GM19025 (cell line): Measurements from ENCODE around the gene SEL1L.
A peak's percentile ranks its signal among the peaks of the same experiment; 100 is the strongest.
"Not testable (repeated sequence)": the region's sequence is repeated elsewhere in the genome, so short reads cannot be mapped to it uniquely, and the experiment has no call there.

Source experiments
- ATAC-seq: cut with Tn5 transposase; IDR thresholded peaks from one replicate; pipeline ENCODE4 v1.9.1; 2021; ENCODE audit warnings: mild to moderate bottlenecking, low read depth, moderate library complexity; ENCODE audit not compliant: unreplicated experiment

The SEL1L gene

GRCh38 chr14:81533536-81534343 is at the start of gene SEL1L:
Gene SEL1L, minus strand, starts transcription at chr14:81533853. Its CDS starts 109 bp downstream, at chr14:81533744.
- peak; percentile 92 for ATAC-seq

- no peak for ATAC-seq
Measured at GRCh38 chr14:81582420-81582819, 48.8 kb upstream of the SEL1L start.

DNA sequence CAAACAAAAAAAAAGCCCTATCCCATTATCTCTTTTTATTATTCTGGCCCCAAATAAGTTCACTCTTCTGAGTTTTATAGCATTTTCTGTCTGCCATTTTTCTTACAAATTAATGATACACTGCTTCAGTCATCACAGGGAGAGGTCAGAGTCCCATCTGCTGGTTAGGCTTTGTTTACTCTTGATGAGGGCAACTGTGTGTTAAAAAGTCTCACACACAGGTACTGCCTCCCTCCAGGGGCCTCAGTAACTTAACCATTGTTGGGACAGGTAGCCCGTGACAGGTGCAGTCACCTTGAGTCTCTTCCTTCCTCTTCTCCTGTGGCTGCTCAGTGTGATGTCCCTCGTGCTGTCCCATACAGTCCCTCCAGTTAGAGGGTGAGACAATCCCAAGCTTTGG is 45.5 kb upstream of the SEL1L start:
- ATAC-seq, result no peak

DNA sequence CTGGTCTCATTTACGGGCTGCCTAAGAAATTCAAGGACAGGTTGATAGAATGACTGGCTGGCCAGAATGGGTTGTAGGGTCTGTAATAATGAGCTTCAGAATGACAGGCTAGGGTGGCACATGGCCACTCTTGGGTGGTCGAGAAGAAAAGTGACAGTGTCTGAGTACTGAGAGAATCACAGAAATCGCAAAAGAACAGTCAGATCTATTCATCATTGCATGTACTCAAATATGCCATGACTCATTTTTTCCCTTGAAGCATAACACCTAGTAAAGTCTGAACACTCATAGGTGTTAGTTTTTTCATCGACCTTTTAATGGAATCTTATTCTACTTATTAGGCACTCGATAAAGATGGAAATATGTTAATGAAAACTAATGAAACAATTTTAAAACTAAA is 37.8 kb upstream of the SEL1L start:
- no peak for ATAC-seq

DNA sequence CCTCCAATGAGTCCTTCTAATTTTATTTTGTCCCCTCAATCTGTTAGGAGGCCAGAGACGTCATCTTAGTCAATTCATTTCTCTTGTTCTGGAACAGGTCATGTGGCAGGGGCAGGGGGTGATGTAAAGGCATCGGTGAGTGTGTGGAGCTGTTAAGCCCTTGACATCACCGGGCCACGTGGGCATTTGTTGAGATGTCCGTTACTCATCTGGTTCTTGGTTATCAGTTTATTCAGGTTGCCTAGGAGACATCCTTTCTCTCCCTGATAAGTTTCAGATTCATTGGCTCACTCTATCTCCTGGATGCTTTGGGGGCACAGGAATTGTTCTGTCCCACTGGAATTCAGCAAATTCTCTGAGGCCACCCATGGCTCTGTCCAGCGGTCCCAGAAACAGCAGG is 33.6 kb upstream of the SEL1L start:
- ATAC-seq, result no peak

GRCh38 chr14:81565441-81566290 is 32.0 kb upstream of the SEL1L start:
- ATAC-seq, result no peak

- no peak for ATAC-seq
Measured at GRCh38 chr14:81562818-81563217, 29.2 kb upstream of the SEL1L start.

GRCh38 chr14:81561084-81561775 is 27.6 kb upstream of the SEL1L start:
- ATAC-seq, result no peak

DNA sequence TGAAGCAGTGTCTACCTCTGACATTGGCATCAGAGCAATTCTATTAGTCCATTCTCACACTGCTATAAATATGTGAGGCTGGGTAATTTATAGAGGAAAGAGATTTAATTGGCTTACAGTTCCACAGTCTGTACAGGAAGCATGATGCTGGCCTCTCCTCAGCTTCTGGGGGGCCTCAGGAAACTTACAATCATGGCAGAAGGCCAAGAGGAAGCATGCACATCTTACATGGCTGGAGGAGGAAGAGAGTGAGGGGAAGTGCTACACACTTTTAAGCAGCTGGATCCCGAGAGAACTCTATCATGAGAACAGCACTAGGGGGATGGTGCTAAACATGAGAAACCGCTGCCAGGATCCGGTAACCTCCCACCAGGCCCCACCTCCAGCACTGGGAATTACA is 25.7 kb upstream of the SEL1L start:
- ATAC-seq, result no peak

DNA sequence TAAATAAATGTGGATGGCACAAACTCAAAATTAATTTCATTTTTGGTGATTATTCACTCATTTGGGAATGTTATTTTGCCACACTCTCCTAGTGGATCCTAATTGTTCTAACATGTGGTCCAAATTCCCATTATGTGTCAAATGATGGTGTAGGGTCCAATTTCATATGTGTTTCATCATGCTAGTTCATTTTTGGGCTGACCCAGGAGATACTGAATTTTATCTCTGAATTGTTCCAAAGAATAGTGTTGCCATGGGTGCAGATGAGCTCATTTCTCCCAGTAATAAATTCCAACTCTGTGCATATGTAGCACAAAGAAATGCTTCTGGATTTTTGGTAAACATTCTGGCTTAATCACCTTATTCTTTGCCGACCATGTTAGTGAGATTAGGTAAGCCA is 23.5 kb upstream of the SEL1L start:
- no peak for ATAC-seq

GRCh38 chr14:81555684-81556083 is 22.0 kb upstream of the SEL1L start:
- no peak for ATAC-seq

DNA sequence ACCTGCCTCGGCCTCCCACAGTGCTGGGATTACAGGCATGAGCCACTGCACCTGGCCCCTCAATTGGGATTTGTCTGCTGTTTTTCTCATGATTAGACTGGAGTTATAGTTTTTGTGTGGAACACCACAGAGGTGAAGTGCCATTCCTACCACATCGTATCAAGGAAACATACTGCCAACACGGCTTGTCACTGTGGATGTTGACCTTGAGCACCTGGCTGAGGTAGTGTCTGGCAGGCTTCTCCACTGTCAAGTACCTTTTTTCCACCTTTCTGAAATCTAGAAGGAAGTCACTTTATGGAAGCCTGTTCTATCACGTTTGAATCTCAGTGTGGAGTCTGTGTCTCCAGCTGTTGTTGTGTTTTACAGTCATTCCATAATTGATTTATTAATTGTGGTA is 21.4 kb upstream of the SEL1L start:
- no peak for ATAC-seq

DNA sequence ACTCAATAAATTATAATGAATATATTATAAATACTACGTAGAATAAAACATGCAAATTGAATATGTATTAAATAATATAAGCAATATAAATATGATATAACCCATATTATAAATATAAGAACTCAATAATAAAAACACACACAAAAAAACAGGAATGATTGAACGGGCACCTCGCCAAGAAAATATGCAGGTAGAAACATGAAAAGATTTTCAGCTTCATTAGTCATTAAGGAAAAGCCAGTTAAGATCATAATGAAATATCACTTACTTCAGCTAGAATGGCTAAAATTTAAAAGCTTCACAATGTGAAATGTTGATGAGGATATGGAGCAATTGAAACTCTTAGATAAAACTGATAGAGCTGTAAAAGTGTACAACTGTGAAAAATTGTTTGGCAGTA is 17.8 kb upstream of the SEL1L start:
- ATAC-seq, result no peak

DNA sequence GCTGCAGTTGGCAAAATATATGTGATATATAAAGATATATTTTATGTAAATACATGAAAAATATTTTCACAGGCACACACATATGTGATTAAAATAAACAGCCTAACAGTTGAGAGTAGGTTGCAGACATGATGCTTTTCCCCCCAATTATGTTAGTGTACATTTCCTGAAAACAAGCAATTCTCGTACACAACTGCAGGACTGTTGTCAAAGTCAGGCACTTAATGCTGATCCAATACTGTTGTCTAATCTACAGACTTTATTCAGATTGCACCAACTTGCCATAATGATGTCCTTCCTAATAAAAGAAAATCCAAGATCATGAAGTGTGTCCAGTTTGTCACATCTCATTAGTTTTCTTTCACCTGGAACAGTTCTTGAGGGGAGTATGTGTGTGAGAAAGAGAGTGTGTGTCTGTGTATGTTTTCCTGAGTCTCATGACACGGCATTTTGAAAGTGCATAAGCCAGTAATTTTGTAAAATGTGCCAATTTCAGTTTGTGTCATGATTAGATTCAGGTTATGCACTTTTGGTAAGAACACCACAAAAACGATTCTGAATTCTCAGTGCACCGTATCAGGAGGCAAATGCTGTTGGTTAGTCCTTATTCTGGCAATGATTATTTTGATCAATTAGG is 16.5 kb upstream of the SEL1L start:
- peak; percentile 86 for ATAC-seq

- not testable (repeated sequence) for ATAC-seq
Measured at GRCh38 chr14:81541206-81541605, 7.6 kb upstream of the SEL1L start.

- no peak for ATAC-seq
Measured at GRCh38 chr14:81537193-81537592, 3.5 kb upstream of the SEL1L start.

DNA sequence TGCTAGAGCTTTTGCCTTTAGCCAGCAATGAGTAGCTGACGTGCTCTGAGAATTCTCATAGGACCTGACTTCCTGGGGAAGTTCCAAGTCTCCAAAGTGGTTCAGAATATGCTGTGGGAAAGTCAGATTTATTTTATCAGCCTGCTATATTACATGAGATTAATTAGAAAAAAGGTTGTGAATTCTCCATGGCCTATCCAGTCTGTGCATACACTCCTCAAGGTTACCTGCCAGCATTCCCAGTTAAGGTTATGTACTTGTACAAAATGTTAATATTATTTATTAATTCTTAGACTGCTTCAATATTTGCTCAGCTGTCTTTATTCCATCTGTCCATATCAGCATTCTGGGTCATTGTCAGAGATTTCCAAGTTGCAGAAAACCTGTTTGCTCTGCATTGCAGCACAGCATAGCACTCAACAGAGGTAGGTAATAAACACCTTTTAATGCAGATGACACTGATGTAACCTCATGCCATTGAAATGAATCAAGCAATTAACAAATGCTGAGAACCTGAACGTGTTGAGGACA is 2.7 kb upstream of the SEL1L start:
- no peak for ATAC-seq

GRCh38 chr14:81535396-81536164 is 1.9 kb upstream of the SEL1L start:
- ATAC-seq, result peak; percentile 10

GRCh38 chr14:81534510-81535074 is 939 bp upstream of the SEL1L start:
- no peak for ATAC-seq
